ENCODE measurements around the gene HDGFL2.

The HDGFL2 gene

DNA sequence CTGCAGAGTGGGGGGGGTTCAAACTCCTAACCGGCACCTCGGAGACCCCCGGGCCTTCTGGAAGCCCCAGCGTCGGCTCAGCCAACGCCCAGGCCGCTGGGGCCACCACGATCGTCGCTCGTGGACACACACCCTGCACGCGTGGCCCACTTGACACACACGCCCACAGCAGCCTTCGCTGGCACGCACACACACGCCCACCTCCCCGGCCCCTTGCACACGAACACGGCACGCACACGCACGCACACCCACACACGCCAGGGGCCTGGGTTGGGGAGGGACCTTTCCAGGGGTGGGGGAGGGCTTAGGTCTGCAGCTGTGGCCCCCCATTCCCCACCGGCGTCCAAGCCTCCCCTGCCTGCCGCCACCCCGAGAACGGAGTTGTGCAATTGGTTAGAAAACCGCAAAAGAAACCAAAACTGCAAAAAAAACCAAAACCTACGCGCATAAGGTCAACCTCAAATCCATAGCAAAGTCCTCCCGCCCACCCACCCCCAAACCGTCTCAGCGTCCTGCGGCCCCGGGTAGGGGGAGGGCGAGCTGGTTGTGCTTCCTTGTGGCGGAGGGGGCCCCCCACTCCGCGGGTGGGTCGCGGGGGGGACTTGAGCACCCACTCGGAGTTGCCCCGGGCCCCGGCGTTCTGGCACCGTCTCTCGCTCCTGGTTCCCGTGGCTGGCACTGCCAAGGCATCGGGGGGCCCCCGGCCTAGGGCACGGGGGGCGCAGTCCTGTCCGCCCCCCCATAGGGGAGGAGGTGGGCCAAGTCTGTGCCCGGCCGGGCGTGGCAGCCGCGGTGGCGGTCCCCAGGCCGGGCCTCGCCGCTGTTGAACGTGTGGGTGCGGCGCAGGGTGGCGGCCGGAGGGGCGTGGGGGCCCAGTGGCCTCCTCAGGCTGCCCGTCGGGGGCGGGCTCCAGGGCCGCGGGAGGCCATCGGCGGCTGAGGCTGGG, 71.1 kb downstream of the HDGFL2 start:
- no peaks in the 10 kb centered on the region for H3K9me3 ChIP-seq (ENCODE audit: control insufficient read depth in 1 of 2, low read length in 2 of 2)
- H3K27ac ChIP-seq (ENCODE audit: low read depth, low read length), result no peak overlapping the region
- no peaks in the 10 kb centered on the region for H3K36me3 ChIP-seq (ENCODE audit: control insufficient read depth in 1 of 2, insufficient read depth in 2 of 2, low read length in 2 of 2)
- no peak overlapping the region for H3K9ac ChIP-seq (ENCODE audit: low read depth in 1 of 2, low read length in 2 of 2)
- peaks cover 6 to 20% of the 10 kb centered on the region in 2 donors for H3K4me1 ChIP-seq (ENCODE audit: control insufficient read depth in 1 of 2, insufficient read depth in 2 of 2, low read length in 2 of 2)
- no peaks in the 10 kb centered on the region for H3K27me3 ChIP-seq (ENCODE audit: control insufficient read depth in 1 of 2, insufficient read depth in 2 of 2, low read length in 2 of 2)
- H3K4me3 ChIP-seq (ENCODE audit: low read depth in 1 of 2, low read length in 2 of 2), result no peak overlapping the region

DNA sequence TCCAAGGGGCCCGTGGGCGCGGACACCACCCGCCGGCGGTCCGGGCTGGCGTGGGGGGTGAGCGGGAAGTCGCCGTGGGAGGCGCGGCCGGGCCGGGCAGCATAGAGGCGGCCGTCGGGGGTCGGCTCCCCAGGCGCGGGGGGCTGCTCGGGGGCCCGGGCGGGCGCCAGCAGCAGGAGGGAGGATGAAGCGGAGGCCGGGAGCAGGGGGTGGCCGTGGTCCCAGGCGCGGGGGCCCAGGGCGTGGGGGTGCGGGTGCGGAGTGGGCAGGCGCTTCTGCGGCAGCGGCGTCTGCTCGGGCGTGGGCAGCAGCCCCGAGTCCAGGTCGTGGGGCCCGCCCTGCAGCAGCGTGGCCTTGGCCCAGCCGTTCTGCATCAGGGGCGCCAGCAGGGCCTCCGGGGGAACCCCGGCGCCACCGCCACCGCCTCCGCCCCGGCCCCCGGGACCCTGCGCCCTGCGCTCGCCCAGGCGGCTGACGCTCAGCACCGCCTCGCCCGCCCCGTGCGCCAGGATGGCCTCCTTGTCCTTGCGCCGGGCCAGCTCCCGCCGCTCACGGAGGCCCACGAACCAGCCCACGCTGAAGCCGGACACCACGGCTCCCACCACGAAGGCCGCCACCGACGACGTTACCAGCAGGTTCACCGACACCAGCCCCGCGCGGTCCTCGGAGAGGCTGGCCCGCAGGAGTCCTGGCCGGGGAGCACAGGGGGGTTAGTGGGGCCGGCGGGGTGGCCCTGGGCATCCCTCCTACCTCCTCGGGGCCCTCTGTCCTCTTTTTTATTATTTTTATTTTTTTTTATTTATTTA, 71.9 kb downstream of the HDGFL2 start:
- no peaks in the 10 kb centered on the region for H3K9me3 ChIP-seq (ENCODE audit: control insufficient read depth in 1 of 2, low read length in 2 of 2)
- no peak overlapping the region for H3K9ac ChIP-seq (ENCODE audit: low read depth in 1 of 2, low read length in 2 of 2)
- H3K27ac ChIP-seq (ENCODE audit: low read depth, low read length), result no peak overlapping the region
- no peaks in the 10 kb centered on the region for H3K36me3 ChIP-seq (ENCODE audit: control insufficient read depth in 1 of 2, insufficient read depth in 2 of 2, low read length in 2 of 2)
- no peak overlapping the region for H3K4me3 ChIP-seq (ENCODE audit: low read depth in 1 of 2, low read length in 2 of 2)
- no peaks in the 10 kb centered on the region for H3K27me3 ChIP-seq (ENCODE audit: control insufficient read depth in 1 of 2, insufficient read depth in 2 of 2, low read length in 2 of 2)
- H3K4me1 ChIP-seq (ENCODE audit: control insufficient read depth in 1 of 2, insufficient read depth in 2 of 2, low read length in 2 of 2), result peaks cover 6 to 20% of the 10 kb centered on the region in 2 donors

DNA sequence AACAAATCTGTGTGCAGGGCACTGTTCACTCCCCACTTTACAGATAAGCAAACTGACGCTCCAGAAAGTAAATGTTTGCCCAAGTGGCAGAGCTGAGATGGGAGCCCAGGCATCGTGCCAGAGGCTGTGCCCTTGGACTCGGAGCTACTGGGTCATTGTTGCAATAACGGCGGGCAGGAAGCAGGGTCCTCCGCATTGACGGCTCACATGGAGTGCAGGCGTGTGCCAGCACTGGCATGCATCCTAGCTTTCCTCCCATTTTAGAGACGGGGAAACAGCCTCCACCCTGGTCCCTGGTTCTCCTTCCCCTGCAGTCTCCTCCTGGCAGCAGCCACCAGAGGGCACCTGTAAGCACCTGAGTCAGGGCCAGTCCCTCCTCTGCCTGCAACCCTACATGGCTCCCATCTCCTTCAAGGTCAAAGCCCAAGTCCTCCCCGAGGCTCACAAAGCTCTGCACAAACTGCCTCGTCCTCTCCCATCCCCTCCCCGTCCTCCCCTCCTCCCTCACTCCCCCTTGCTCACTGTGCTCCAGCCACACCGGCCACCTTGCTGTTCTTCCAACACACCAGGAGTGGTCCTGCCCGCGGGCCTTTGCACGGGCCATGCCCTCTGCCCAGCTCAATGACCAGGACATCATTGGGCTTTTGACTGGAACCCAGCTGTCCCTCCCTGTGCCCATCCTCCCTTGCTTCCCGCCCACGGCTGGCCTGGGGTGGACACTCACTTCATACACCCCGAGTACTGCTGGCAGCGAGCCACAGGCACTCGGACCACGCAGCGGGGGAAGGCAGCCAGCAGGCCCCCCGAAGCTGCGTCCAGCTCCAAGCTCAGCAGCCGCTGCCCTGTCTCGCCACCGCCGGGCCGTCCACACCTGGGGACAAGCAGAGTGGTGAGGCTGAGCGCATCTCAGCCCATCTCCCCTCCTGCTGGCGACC, 75.5 kb downstream of the HDGFL2 start:
- H3K27me3 ChIP-seq (ENCODE audit: control insufficient read depth in 1 of 2, insufficient read depth in 2 of 2, low read length in 2 of 2), result no peaks in the 10 kb centered on the region

DNA sequence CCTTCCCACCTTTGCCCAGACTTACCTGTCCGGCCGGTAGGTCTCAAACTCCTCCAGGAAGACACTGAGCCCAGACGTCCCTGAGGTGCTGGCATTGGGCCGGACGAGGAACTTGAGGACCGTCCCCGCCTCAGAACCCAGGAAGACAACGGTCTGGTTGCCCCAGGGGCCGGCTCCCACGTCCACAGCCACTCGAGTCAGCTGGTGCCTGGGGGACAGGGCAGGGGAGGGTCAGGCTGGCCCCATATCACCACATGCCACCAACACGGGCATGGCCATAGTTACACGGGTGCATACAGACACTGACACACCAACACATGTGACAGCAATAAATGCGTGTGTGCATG, 76.1 kb downstream of the HDGFL2 start:
- Histone ChIP-seq H3K27me3 (ENCODE audit: control insufficient read depth in 1 of 2, insufficient read depth in 2 of 2, low read length in 2 of 2) (peaks cover 0 to 2% of the 10 kb centered on the region in 2 donors), H3K9ac (ENCODE audit: low read depth in 1 of 2, low read length in 2 of 2) (no peak overlapping the region), H3K4me1 (ENCODE audit: control insufficient read depth in 1 of 2, insufficient read depth in 2 of 2, low read length in 2 of 2) (peaks cover 6% of the 10 kb centered on the region in 2 donors), H3K36me3 (ENCODE audit: control insufficient read depth in 1 of 2, insufficient read depth in 2 of 2, low read length in 2 of 2) (no peaks in the 10 kb centered on the region), H3K9me3 (ENCODE audit: control insufficient read depth in 1 of 2, low read length in 2 of 2) (no peaks in the 10 kb centered on the region), H3K4me3 (ENCODE audit: low read depth in 1 of 2, low read length in 2 of 2) (no peak overlapping the region), H3K27ac (ENCODE audit: low read depth, low read length) (no peak overlapping the region)

More for the DNA sequence above, 75.5 kb downstream of the HDGFL2 start:
- Histone ChIP-seq H3K9ac (ENCODE audit: low read depth in 1 of 2, low read length in 2 of 2) (no peak overlapping the region), H3K27ac (ENCODE audit: low read depth, low read length) (no peak overlapping the region), H3K4me1 (ENCODE audit: control insufficient read depth in 1 of 2, insufficient read depth in 2 of 2, low read length in 2 of 2) (peaks cover 6% of the 10 kb centered on the region in 2 donors), H3K4me3 (ENCODE audit: low read depth in 1 of 2, low read length in 2 of 2) (no peak overlapping the region), H3K36me3 (ENCODE audit: control insufficient read depth in 1 of 2, insufficient read depth in 2 of 2, low read length in 2 of 2) (no peaks in the 10 kb centered on the region), H3K9me3 (ENCODE audit: control insufficient read depth in 1 of 2, low read length in 2 of 2) (no peaks in the 10 kb centered on the region)

DNA sequence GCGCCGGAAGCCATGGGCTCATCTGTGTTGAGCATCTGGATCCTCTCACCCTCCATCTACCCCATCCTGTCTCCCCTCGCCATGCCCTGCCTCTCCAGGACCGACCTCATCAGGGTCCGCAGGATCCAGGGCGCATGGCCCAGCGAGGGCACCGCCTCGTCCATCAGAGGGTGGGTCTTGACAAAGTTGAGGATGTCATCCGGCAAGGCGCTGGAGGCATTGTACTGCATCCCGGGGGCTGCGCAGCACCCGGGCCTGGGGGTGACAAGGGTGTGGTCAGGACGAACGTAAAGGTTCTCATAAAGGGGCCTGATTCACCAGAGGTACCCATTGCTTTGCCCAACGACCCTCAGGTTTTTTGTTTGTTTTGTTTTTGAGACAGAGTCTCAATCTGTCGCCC, 77.9 kb downstream of the HDGFL2 start:
- Histone ChIP-seq H3K9ac (ENCODE audit: low read depth in 1 of 2, low read length in 2 of 2) (no peak overlapping the region), H3K27ac (ENCODE audit: low read depth, low read length) (no peak overlapping the region), H3K4me3 (ENCODE audit: low read depth in 1 of 2, low read length in 2 of 2) (no peak overlapping the region), H3K9me3 (ENCODE audit: control insufficient read depth in 1 of 2, low read length in 2 of 2) (no peaks in the 10 kb centered on the region), H3K36me3 (ENCODE audit: control insufficient read depth in 1 of 2, insufficient read depth in 2 of 2, low read length in 2 of 2) (peaks cover 0 to 3% of the 10 kb centered on the region in 2 donors), H3K27me3 (ENCODE audit: control insufficient read depth in 1 of 2, insufficient read depth in 2 of 2, low read length in 2 of 2) (peaks cover 0 to 2% of the 10 kb centered on the region in 2 donors), H3K4me1 (ENCODE audit: control insufficient read depth in 1 of 2, insufficient read depth in 2 of 2, low read length in 2 of 2) (peaks cover 6% of the 10 kb centered on the region in 2 donors)

DNA sequence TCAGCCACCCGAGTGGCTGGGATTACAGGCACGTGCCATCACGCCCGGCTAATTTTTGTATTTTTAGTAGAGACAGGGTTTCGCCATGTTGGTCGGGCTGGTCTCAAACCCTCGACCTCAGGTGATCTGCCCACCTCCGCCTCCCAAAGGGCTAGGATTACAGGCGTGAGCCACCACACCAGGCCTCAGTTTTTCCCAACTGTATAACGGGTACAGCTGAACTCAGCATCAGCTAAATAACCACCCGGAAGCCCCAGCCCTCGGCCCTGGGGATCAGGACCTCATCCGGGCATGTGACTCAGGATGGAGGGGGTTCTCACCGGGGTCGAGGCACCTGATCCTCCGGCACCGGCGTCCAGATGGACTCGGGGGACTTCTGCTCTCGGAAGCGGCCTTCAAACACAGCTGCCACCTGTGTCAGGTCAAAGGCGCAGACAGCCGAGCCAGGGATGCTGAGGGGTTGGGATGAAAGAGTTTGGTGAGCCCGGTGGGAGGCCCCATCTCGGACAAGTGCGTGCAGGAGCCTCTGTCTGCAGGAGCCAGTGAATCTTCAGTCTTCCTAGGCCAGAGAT, 78.5 kb downstream of the HDGFL2 start:
- Histone ChIP-seq H3K36me3 (ENCODE audit: control insufficient read depth in 1 of 2, insufficient read depth in 2 of 2, low read length in 2 of 2) (peaks cover 0 to 3% of the 10 kb centered on the region in 2 donors), H3K9ac (ENCODE audit: low read depth in 1 of 2, low read length in 2 of 2) (no peak overlapping the region), H3K9me3 (ENCODE audit: control insufficient read depth in 1 of 2, low read length in 2 of 2) (no peaks in the 10 kb centered on the region), H3K27me3 (ENCODE audit: control insufficient read depth in 1 of 2, insufficient read depth in 2 of 2, low read length in 2 of 2) (peaks cover 0 to 2% of the 10 kb centered on the region in 2 donors), H3K4me3 (ENCODE audit: low read depth in 1 of 2, low read length in 2 of 2) (no peak overlapping the region), H3K27ac (ENCODE audit: low read depth, low read length) (no peak overlapping the region), H3K4me1 (ENCODE audit: control insufficient read depth in 1 of 2, insufficient read depth in 2 of 2, low read length in 2 of 2) (peaks cover 6% of the 10 kb centered on the region in 2 donors)

All from duodenal mucosa (tissue), 2 donors.